ENCODE data around the gene CHAC2. TPM values are rescaled to one million over a fixed set of nuclear protein-coding genes. Genes with fewer than 3 reads are reported as not detected.
"Not testable (repeated sequence)": the region's sequence is repeated elsewhere in the genome, so short reads cannot be mapped to it uniquely, and the experiment has no call there.

Gene CHAC2
- 21.3 and 27.4 TPM in 2 replicates for total RNA-seq (2014; rRNA removed; shearing (Covaris generic))
- 15.1 and 21.6 TPM in 2 replicates for polyA plus RNA-seq (2015; cell fraction: cytosol; rRNA removed)
- polyA plus RNA-seq (2015; cell fraction: nucleus; rRNA removed), result 7.7 and 11.0 TPM in 2 replicates

DNA sequence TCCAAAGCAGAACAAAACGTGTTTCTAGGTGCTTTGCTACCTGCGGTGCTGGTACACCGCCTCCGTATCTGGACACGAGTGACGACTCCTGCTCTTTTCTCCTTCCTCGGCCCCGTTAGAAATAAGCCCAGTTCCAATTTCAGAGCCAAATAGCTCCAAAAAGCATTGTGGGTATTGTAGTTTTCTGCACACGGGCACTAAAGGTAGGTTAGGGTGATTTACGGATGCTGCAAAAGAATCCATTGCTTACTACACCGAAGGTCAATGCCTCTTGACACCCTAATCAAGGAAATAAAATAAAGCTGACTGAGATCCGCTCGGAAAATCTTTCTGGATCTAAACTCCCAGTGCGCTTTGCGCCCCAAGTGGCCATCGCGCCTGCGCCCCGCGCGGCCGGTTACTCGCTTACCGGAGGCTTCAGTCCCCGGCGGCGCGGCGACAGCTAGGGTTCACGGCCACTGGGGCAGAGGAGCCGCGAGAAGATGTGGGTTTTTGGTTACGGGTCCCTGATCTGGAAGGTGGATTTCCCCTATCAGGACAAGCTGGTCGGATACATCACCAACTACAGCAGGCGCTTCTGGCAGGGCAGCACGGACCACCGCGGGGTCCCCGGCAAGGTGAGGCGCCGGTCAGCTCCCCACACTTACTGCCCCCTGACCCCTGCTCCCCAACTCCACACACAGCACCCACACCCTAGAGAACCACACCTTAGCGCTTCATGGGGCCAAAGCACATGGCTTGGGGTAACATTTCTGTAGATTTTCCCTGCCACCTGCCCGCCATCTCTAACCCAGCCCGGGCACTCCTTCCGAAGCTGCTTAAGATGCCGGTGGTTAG, at the start of gene CHAC2:
Gene CHAC2 (plus strand): TSS at position 400 of the 837 bp plus-strand sequence. CDS start 83 bp downstream, at position 483.
- DNase-seq (ENCODE audit: low read depth), result peak; percentile 85

DNA sequence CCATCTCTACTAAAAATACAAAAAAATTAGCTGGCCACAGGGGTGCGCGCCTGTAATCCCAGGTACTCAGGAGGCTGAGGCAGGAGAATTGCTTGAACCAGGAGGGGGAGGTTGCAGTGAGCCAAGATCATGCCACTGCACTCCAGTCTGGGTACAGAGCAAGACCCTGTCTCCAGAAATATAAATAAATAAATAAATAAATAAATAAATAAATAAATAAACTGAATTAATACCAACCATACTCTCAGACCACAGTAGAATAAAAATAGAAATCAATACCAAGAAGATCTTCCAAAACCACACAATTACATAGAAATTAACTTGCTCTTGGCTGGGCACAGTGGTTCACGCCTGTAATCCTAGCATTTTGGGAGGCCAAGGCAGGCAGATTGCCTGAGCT, 46.7 kb upstream of the CHAC2 start:
- not testable (repeated sequence) for DNase-seq (ENCODE audit: low read depth)

DNA sequence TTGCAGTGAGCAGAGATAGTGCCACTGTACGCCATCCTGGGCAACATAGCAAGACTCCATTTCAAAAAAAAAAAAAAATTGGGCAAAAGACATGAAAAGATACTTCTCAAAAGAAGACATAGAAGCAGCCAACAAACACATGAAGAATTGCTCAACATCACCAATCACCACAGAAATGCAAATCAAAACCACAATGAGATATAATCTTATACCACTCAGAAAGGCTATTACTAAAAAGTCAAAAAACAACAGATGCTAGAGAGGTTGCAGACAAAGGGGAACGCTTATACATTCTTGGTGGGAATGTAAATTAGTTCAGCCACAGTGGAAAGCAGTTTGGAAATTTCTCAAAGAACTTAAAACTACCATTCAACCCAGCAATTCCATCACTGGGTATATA, 43.1 kb upstream of the CHAC2 start:
- no peak for DNase-seq (ENCODE audit: low read depth)

DNA sequence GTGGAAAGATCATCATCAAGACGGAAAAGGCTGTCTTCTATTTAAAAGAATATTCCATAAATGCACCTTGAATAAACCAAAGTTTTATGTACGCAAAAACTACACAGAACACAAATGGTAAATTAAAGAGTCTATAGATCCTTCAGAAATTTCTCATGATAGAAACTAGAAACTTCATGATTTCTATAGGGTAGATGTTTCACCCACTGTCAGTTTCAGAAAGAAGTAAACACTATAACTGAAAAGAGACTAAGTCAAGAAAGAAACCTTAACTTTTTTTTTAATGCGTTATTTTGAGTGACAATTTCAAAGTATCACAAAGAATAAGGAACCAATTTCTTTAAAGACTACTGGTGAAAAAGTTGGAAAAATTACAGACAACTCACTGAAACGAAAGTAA, 41.9 kb upstream of the CHAC2 start:
- no peak for DNase-seq (ENCODE audit: low read depth)

DNA sequence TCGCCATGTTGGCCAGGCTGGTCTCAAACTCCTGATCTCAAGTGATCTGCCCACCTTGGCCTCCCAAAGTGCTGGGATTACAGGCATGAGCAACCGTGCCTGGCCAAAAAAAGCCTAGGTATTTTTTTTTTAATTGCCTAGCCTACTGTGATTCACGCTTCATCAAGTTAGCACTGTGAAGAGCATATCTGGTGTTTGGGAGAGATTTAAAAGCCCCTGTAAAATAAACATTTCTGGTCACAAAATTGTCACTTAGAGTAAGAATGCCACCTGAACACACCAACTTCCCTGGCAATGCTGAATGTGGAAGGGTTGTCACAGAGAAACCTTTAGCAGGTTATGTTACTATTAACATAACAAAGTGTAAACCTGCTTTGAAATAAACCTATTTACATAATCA, 39.7 kb upstream of the CHAC2 start:
- DNase-seq (ENCODE audit: low read depth), result no peak

DNA sequence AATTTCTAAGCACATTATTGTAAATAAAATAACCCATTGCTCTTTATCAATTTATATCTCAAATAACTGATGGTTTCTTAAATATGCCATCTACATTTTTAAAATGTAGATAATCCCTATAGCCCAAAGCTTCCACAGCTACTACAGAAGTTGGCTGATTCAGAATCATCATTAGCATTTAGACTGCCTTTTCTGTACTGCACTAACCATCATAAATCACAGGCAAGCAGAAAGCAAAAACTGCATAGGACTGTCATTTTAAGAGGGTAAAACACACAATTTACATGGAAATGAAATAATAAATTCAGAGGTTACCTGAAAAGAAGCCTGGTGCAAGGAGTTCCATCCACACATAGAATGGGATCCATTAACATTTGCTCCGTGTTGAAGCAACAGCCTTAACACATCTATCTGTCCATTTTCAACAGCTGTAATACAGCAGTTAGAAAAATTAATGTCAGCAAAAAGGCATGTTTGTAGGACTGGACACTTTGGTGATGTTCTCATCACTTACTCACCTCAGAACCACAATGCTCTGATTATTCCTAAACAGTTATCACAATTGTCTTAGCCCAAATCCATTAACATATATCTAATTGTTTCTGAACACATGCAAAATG, 38.4 kb upstream of the CHAC2 start:
- no peak for DNase-seq (ENCODE audit: low read depth)

DNA sequence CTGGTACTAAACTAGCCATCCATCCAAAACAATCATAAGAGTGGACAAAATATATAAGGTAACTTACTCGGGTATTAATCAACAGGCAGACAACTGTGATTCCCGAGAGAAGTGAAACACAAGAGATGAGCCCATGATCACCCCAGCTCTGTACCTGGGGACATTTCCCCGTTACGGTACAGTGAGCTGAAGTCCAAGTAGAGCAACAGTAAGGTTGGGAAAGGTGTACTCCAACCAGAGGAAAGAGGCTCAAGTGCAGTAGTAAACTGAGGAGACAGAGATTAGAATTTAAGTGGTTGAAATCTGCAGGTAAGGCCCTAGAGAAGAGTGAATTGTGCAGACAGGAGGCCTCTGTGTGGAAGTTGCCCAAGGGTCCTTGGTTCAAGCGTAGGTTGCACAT, 30.5 kb upstream of the CHAC2 start:
- DNase-seq (ENCODE audit: low read depth), result no peak

DNA sequence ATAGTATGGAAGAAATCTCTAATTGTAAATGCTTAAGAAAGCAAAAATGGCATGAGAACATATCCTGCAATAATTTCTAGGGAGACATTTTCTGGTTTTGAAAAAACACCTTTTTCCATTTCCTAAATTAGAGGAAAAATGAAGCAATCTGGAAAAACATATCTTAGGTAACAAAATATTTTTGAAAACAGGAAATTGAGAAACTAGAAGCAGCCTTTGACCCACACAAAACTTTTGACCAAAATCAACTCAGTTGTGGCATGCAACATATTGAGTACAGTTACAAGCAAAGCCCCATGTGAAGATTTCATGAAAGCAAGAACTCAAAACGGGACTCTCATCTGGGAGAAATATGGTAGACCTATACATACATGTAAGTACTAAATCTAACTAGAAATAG, 28.6 kb upstream of the CHAC2 start:
- no peak for DNase-seq (ENCODE audit: low read depth)

DNA sequence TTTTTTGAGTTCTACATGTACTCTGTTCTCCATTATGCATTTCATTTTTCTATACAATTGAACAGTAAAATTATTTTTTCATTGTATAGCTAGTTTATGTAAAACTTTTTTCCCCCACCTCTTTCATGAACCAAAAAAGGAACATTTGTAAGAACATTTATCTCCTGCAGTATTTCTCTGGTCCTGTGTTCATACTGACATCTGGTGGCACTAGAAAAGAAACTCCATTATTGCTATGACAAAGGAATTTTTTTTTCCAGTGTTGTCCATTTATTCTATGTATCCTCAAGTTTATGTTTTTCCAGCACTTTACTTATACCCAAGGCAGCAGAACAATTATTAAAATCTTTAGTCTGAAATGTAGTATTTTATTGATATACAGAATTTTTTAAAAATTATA, 27.4 kb upstream of the CHAC2 start:
- no peak for DNase-seq (ENCODE audit: low read depth)

DNA sequence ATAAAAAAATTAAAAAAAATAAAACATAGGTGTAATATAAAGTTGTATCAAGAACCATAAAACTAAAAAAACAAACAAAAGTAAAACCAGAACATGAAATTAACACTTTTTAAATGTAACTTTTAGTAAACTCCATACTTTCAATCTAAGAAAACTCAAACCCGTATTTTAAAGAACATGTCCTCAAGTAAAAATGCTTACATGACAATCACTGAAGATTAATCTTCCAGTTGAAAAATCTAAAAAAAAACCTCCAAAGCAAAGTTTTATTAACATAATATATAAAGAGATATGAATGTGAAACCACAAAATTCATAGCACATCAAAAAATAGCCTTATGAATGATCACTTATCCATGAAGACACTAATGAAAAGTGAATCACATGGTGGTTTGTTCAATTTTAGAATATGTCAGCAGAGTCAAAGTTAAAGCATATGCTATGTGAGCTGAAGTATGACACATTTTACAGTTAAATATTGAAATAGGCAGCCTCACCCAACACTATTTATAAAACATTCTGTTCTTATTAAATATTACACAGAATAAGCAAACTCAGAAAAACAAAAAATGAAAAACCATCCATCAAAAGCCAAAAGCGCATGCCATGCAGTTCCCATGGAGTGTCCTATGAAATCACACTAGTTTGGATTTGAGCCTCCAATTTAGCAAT, 23.1 kb upstream of the CHAC2 start:
- DNase-seq (ENCODE audit: low read depth), result no peak

DNA sequence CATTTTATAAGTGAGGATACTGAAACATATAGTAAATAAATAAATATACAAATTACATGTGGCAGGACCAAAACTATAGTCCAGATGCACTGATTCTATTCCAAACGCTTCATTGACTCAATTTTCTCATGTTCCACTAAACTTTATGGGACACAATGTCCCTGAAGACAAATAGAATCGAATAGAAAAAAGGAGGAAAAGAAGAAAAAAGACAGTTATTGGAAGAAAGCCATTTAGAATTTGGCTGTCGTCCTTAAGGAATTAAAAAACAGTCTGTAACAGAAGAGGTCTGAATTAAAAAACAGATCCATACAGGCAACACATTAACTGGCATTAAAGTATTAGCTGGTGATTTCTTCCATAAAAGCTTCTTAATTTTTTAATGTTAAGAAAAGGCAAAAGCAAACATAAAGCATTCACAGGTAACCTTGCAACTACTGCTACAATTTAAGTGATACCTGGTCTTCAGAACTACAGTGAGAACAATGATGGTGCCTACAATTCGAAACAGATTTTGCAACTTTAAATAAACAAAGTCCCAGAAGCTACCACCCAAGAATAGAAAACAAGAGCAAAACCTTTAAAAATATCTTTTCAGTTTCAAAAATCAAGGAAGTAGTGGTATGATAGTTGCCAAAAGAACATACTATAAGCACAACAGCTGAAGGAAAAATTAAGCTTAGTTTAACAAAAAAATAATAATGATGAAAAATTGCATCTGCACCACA, 17.4 kb upstream of the CHAC2 start:
- no peak for DNase-seq (ENCODE audit: low read depth)

DNA sequence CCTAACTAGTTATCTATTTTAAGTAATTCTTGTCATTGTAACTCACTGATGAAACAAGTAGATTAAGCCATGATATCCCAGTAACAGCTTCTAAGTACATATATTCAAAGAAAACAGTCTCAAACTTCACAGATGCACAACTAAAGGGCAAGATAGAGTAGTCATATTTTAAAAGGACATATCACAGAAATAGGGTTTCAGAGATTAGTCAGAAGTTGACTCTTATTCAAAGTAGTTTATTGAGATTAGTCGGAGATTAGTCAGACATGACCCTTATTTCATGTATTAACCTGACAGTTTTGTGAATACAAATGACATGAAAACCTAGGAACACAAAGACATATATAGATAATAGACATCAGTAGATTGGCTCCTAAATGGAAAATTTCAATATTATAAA, 15.9 kb upstream of the CHAC2 start:
- DNase-seq (ENCODE audit: low read depth), result peak; percentile 63

DNA sequence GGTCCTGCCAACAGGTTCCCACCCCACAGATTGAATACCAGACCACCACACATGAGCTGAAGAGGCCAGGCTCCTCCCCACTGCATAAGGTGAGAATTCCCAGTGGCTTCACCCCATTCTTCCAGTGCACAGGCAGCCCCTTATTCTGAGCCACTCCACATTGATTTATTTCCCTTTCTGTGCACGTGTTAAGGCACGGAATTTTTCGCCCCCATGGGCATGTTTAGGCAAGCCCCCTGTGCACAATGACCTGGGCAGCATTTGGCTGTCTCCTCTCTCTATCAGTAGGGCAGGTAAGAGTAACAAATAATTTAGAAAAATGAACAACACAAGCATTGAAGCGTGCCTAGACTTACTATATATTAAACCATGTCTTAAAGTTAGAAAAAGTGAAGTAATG, 15.2 kb upstream of the CHAC2 start:
- DNase-seq (ENCODE audit: low read depth), result no peak

DNA sequence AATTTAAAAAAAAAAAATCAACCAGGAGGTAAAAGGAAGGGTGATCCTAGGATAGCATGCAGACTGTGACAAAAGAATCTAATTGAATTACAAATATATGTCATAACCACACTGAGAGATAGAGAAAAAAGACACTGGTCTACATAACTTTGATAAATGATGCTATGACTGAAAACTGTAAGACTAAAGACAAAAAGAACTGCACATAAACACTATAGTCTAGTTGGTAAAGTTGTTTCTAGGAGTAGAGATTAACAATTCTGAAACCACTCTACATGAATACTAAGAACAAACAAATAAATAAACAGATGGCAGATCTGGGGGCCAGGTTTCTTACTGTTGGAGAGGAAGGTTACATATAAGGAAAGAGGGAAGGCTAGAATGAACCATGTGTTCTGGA, 14.6 kb upstream of the CHAC2 start:
- DNase-seq (ENCODE audit: low read depth), result no peak

DNA sequence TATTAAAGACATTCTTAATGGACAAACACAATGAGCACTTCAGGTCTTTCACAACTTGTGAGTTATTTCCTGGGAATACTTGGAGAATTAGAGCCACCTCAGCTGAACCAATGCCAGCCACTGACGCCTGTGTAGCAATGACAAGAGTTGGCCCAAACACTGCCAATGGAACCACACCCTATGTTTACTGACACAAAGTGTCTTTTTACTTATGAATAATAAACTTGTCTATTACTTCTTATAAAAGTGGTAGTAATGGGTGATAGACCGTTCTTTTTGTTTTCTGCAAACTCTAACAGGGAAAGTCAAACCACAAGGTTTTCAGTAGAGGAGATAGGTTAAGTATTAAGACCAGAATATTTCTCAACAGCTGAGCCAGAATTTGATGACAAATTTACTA, 12.5 kb upstream of the CHAC2 start:
- no peak for DNase-seq (ENCODE audit: low read depth)

DNA sequence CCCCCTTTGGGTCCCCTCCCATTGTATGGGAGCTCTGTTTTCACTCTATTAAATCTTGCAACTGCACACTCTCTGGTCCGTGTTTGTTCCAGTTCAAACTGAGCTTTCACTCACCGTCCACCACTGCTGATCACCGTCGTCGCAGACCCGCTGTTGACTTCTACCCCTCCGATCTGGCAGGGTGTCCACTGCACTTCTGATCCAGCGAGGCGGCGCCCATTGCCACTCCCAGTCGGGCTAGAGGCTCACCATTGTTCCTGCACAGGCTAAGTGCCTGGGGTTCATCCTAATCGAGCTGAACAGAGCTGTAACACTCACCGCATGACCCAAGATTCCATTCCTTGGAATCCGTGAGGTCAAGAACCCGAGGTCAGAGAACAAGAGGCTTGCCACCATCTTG, 11.0 kb upstream of the CHAC2 start:
- DNase-seq (ENCODE audit: low read depth), result no peak

DNA sequence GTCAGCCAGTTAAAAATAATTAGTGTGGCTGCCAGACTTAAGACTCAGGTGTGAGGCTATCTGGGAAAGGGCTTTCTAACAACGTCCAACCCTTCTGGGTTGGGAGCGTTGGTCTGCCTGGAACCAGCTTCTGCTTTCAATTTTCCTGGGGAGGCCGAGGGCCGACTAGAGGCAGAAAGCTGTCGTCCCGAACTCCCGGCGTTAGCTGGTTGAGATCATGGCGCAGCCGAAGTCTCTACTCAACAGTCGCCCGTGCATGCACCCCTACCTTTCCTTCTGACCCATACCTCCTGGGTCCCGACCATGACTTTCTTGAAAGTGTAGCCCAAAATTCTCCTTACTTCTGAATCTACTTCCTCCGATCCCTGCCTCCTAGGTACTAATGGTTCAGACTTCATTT, 10.4 kb upstream of the CHAC2 start:
- not testable (repeated sequence) for DNase-seq (ENCODE audit: low read depth)

DNA sequence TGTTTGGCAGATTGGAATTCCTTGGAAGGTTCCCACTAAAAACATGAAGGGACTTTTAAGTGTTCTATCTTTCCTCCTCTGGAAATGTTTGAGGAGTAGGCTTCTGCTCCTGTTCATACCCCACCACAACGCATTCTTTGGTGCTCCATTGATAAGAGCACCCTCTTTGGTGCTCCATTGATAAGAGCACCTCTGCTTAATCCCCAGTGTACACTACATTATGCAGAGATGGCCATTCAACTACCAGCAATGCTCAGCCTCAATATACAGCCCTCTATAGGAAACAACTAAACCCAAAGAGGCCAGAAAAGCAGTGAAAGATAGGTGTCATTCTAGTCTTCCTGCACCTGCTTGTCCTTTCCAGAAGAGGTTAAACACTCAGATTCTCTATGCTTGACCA, 1.8 kb upstream of the CHAC2 start:
- DNase-seq (ENCODE audit: low read depth), result no peak

DNA sequence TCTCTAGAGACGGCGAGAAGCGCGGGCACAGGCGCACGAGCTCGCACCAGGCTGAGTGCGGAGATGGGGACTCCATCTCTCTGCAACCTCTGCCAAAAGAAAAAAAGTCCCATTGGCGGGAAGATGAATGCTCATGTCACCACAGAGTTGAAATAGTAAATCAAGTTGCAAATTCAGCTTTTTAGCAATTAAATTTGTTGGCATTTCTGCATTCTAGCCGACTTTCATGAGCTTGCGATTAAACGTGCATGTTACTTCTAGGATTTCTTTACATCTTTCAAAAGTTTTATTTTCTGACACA, 588 bp downstream of the CHAC2 start:
- peak; percentile 42 for DNase-seq (ENCODE audit: low read depth)

DNA sequence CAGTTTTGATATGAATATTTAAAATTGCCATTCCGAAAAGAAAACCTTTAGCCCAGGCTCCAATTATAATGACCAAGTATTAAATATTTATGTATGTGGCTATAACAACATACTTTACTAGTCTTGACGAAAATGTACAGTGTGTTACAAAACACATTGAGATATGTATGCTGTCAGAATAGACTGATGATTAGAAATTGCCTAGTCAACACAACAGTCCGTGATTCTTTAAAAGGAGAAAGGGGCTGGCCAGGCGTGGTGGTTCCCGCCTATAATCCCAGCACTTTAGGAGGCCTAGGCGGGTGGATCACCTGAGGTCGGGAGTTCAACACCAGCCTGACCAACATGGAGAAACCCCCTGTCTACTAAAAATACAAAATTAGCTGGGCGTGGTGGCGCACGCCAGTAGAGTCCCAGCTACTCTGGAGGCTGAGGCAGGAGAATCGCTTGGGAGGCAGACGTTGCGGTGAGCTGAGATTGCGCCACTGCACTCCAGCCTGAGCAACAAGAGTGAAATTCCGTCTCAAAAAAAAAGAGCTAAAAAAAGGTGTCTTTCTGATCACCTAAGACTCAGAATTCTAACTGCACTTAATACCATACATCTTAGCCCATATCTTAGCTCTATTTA, 1.8 kb downstream of the CHAC2 start:
- no peak for DNase-seq (ENCODE audit: low read depth)

DNA sequence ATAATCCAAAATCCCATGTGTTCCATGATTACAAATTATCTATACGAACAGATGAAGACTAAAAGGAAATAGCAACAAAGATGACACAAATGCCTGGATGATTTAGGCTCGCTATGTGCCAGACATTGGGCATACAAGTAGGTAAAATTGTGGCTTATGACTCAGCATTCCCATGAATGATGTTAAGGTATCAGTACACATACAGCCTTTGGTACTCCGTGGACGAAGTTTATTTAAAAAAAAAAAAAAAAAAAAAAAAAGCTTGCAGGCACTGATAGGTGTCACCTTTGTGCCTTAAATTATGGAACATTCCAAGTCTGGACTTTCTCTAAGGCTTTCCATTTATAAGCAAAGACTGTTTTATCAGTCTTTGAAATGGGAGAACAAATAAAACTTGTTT, 2.7 kb downstream of the CHAC2 start:
- DNase-seq (ENCODE audit: low read depth), result peak; percentile 42

Measured in HT1080 (cell line).